ENCODE data around the gene FYTTD1. TPM values are rescaled to one million over a fixed set of nuclear protein-coding genes. Genes with fewer than 3 reads are reported as not detected.

FYTTD1 gene
- total RNA-seq, 1 donor from 2014 or later: 87.5 TPM

DNA sequence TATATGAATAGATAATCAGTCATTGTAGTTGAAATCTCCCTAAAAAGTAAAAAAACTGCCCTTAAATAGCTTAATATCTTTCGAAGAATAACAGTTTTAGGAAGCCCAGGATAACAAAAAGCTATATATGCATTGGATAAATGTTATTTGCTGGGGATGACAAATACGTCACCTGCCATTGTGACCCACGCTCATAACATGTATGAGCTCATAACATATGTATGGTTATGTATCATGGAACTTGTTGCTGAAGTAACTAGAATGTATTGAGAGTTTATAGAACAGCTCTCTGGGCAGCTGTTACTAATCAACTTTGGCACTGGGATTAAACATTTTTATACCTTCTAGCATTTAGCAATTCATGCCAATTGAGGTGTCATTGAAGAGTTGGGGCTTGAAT is 39.6 kb downstream of the FYTTD1 start:
- DNase-seq (ENCODE audit: low spot score): no peak
- intact Hi-C loops (cut with DNase I): no loop called here

GRCh38 chr3:197790033-197790432 is 40.4 kb downstream of the FYTTD1 start:
- no peak for DNase-seq (ENCODE audit: low spot score)
- intact Hi-C loops (cut with DNase I): loop anchor here (1.0 to 5.0 kb wide), 2 partner anchors 31 to 38 kb away; no protein-coding TSS in a partner anchor

- intact Hi-C loops (cut with DNase I): loop anchor here (5.0 kb wide), 1 partner anchor 39 kb away; no protein-coding TSS in a partner anchor
- DNase-seq (ENCODE audit: low spot score): peak; percentile 93
Observed at GRCh38 chr3:197791113-197791891, 41.6 kb downstream of the FYTTD1 start, which contains the start of gene LRCH3. Gene LRCH3 (plus strand): TSS chr3:197791254. CDS start chr3:197791279, 25 bp downstream.

- intact Hi-C loops (cut with DNase I): loop anchor here (5.0 kb wide), 1 partner anchor 40 kb away; no protein-coding TSS in a partner anchor
- no peak for DNase-seq (ENCODE audit: low spot score)
Observed at GRCh38 chr3:197791892-197792647, 42.4 kb downstream of the FYTTD1 start.

DNA sequence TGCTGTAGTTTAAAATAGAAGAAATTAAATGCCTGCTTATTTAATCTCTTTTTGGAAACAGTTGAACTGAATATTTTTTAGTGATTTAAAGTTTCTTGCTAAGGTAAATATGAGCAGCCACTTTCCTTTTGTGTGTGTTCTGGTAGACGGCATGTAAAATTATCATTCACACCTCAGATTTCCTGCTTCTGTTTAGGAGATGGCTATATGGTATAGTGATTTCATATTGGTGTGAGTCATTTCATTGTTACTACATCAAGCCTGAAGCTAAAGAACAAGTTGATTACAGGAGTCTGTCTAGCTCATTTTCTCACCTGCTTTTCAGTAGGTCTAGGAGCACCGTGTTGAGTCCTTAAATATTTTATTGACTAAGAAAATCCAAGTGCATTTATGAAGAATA is 43.6 kb downstream of the FYTTD1 start:
- intact Hi-C loops (cut with DNase I): loop anchor here (5.0 kb wide), 1 partner anchor 41 kb away; no protein-coding TSS in a partner anchor
- DNase-seq (ENCODE audit: low spot score): no peak

DNA sequence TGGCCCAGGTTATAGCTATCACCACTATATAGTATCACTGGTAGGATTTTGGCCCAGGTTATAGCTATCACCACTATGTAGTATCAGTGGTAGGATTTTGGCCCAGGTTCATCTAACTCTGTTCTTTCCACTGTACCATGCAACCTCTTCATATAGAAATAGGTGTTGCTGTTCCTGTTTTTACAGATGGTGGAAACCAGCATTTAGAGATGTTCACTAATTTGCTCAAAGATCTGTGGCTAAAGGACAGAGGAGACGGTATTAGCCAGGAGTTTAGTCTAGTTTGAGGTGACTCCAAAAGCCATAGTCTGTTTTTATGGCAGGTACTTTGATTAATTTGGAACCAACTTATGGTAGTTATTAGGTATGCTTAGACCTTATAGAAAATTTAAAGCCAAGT is 44.4 kb downstream of the FYTTD1 start:
- intact Hi-C loops (cut with DNase I): loop anchor here (5.0 kb wide), 1 partner anchor 42 kb away; no protein-coding TSS in a partner anchor
- no peak for DNase-seq (ENCODE audit: low spot score)

GRCh38 chr3:197795200-197795599 is 45.5 kb downstream of the FYTTD1 start:
- no peak for DNase-seq (ENCODE audit: low spot score)
- intact Hi-C loops (cut with DNase I): no loop called here

DNA sequence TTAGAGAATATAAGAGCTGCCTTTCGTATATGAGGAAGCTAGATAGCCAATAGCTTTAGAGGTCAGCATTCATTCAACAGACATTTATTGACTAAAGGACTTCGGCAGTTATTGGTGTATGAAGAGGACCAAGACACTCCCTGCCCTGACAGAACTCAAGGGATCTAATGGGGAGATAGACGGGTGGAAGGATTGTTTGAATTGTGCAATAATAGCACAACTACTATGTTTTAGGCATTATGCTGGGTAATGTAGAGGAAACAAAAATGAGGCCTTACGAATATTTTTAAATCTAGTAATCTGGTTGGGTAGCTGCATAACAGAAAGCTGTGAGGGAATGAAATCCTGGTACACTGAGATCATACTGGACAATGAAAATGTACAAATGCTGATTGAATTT is 46.4 kb downstream of the FYTTD1 start:
- intact Hi-C loops (cut with DNase I): no loop called here
- no peak for DNase-seq (ENCODE audit: low spot score)

- intact Hi-C loops (cut with DNase I): no loop called here
- no peak for DNase-seq (ENCODE audit: low spot score)
Observed at GRCh38 chr3:197798863-197799262, 49.2 kb downstream of the FYTTD1 start.

GRCh38 chr3:197800379-197800778 is 50.7 kb downstream of the FYTTD1 start:
- no peak for DNase-seq (ENCODE audit: low spot score)
- intact Hi-C loops (cut with DNase I): no loop called here

- intact Hi-C loops (cut with DNase I): no loop called here
- no peak for DNase-seq (ENCODE audit: low spot score)
Observed at GRCh38 chr3:197801891-197802778, 52.5 kb downstream of the FYTTD1 start.

- intact Hi-C loops (cut with DNase I): no loop called here
- no peak for DNase-seq (ENCODE audit: low spot score)
Observed at GRCh38 chr3:197802779-197803459, 53.2 kb downstream of the FYTTD1 start.

- DNase-seq (ENCODE audit: low spot score): no peak
- intact Hi-C loops (cut with DNase I): no loop called here
Observed at GRCh38 chr3:197804511-197804910, 54.8 kb downstream of the FYTTD1 start.

DNA sequence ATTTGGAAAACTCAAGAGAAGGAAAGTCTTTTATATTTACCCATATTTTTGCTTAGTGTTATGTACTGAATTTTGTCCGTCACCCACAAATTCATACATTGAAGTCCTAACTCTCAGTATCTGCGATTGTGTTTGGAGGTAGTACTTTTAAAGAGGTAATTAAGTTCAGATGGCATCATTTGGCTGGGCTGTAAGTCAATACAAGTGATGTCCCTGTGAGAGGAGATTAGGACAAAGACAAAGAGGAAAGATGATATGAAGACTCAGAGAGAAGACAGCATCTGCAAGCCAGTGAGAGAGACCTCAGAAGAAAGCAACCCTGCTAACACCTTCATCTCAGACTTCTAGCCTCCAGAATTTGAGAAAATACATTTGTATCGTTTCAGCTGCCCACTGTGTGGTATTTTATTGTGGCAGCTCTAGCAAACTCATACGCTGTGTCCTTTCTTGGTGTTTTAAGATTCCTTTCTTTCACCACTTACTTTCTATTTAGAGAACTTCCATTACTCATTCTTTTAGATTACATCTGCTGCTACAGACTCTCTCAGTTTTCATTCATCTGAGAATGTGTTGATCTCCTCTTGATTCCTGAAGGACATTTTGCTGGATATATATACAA is 58.4 kb downstream of the FYTTD1 start:
- intact Hi-C loops (cut with DNase I): no loop called here
- no peak for DNase-seq (ENCODE audit: low spot score)

GRCh38 chr3:197809356-197810020 is 59.8 kb downstream of the FYTTD1 start:
- no peak for DNase-seq (ENCODE audit: low spot score)
- intact Hi-C loops (cut with DNase I): no loop called here

DNA sequence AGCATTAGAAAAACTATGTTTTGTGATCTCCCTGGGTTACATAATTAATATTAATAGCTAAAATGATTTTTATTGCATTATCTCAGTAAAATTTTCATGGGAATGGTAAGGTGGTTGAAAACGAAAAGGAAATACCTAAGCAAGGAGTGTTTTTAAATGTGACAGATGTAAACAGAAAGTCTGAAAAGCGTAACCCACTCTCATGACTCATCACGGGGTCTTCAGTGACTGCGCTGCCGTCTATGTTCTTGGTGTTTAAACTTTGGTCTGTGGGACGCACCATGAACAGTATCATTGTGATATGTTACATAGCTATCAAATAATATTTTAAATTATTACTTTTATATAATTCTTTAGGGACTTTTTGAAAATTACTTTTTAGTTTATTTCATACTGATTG is 61.2 kb downstream of the FYTTD1 start:
- intact Hi-C loops (cut with DNase I): no loop called here
- DNase-seq (ENCODE audit: low spot score): no peak

GRCh38 chr3:197811343-197811742 is 61.7 kb downstream of the FYTTD1 start:
- intact Hi-C loops (cut with DNase I): no loop called here
- DNase-seq (ENCODE audit: low spot score): no peak

- intact Hi-C loops (cut with DNase I): no loop called here
- no peak for DNase-seq (ENCODE audit: low spot score)
Observed at GRCh38 chr3:197814372-197814771, 64.7 kb downstream of the FYTTD1 start.
